ENCODE measurements around the gene NYAP2.

- no peak for TF ChIP-seq CTCF (IDR thresholded peaks at IDR 0.05; ENCODE audit: low read length)
- TF ChIP-seq EZH2 (IDR thresholded peaks at IDR 0.05; ENCODE audit: borderline replicate concordance, low read length), result no peak
Measured at GRCh38 chr2:225608136-225608535, 208.6 kb downstream of the NYAP2 start.
